Upper lobe of left lung (tissue), 6 donors: ENCODE results near the gene ZNF362. TPM values are rescaled to one million over a fixed set of nuclear protein-coding genes. Genes with fewer than 3 reads are reported as not detected.

Experiments used
- ATAC-seq, 2 donors: fragments of 200-7000 bp; cut with Tn5 transposase; one replicate each; pipeline ENCODE4 v1.9.1; 2022; ENCODE audit warnings: mild to moderate bottlenecking in 2 of 2, moderate library complexity in 2 of 2; ENCODE audit not compliant: low FRiP score in 2 of 2
- DNase-seq, 2 donors: peaks; one replicate each; pipeline ENCODE4 v3.0.0-alpha.2; 2019 to 2020
- H3K27ac ChIP-seq, 4 donors: fragments of 200-600 bp; sonication (generic); one replicate each; pipeline ENCODE4 v1.5.1; 2016 to 2019
- H3K27me3 ChIP-seq, 4 donors: fragments of 200-600 bp; sonication (generic); one replicate each; pipeline ENCODE4 v1.5.1; 2017 to 2019
- H3K36me3 ChIP-seq, 4 donors: fragments of 200-600 bp; sonication (generic); one replicate each; pipeline ENCODE4 v1.5.1; 2016 to 2019
- H3K4me1 ChIP-seq, 4 donors: fragments of 200-600 bp; sonication (generic); one replicate each; pipeline ENCODE4 v1.5.1; 2018 to 2019
- H3K4me3 ChIP-seq, 4 donors: fragments of 200-600 bp; sonication (generic); one replicate each; pipeline ENCODE4 v1.5.1; 2017 to 2019; ENCODE audit warnings: mild to moderate bottlenecking in 2 of 4, moderate library complexity in 1 of 4
- H3K9me3 ChIP-seq, 4 donors: fragments of 200-600 bp; sonication (generic); one replicate each; pipeline ENCODE4 v1.5.1; 2018 to 2019
- EP300 ChIP-seq, 4 donors: sonication (generic); formaldehyde crosslinking; IDR thresholded peaks; one replicate each; pipeline ENCODE4 v1.5.1; 2017; ENCODE audit warnings: antibody characterized with exemption in 4 of 4, control low read depth in 2 of 4
- POLR2A ChIP-seq, 4 donors: fragments of 450-650 bp; IDR thresholded peaks; one replicate each; pipeline ENCODE4 v1.5.1; 2016 to 2017; ENCODE audit warnings: antibody characterized with exemption in 4 of 4, mild to moderate bottlenecking in 2 of 4
- POLR2AphosphoS5 ChIP-seq, 2 donors: sonication (generic); formaldehyde crosslinking; IDR thresholded peaks; one replicate each; pipeline ENCODE4 v1.5.1; 2017; ENCODE audit warnings: antibody characterized with exemption in 2 of 2
- WGBS, 2 donors: methylation state at CpG; one replicate each; pipeline ENCODE4 v1.1.5; 2017 to 2018; 5-methylcytosine and 5-hydroxymethylcytosine counted together
- total RNA-seq, 6 donors: library from RNA; depleted of rRNA in 4 of 6; stranded (reverse); fragments of >200 nt in 4 of 6; gene quantifications; one replicate each; pipeline versions ENCODE4 v1.1.0 to v1.2.1, GENCODE V29; 2016 to 2021
- TF ChIP-seq, protein P1 (sequence below), 6 experiments: fragments of 450-650 bp in 4 of 6; fragments of 200-600 bp in 2 of 6; sonication (generic) in 2 of 6; IDR thresholded peaks; one replicate each; pipeline ENCODE4 v1.5.1; 2016 to 2019; ENCODE audit warnings: antibody characterized with exemption in 6 of 6
- donor health status: DM: no; HTN: no; CAD: no; lungs with moderate emphysema.
- donor health status: DM: no; HTN: yes; CAD: no; lungs with severe emphysema.

The ZNF362 gene
- total RNA-seq, 6 donors from 2014 or later: 14.9 to 41.0 (median 21.3) TPM

DNA sequence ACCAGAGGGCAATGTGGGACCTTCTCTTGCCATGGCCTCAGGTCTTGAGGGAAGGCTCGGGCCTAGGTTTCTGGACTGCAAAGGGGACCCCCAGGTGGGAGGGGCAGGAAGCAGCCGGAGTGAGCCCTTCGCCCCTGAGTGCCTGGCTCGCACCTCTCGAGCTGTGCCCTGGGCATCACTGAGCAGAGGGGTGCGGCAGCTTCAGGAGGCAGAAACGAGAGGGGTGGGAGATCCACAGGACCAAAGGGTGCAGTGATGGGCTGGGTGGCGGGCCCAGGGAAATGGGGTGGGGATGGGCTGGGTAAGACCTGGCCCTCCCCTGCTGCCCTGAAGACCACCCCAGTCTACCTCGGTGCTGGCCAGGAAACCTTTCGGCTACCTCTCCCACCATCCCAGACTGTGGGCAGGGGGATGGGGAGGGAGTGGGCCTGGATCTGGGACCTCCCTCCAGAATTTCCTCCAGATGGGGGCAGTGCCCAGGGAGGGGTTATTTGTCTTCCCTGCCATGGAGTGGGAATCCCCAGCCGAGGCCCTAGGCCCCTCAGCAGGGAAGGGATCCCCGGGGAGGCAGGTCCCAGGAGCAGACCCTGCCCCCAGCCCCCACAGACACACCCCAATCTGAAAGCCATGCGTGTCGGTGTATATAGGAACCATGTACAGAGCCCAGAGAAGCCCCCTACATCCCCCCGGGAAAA is 43.3 kb downstream of the ZNF362 start:
- TF ChIP-seq POLR2AphosphoS5 (IDR thresholded peaks at IDR 0.05) (no peak), POLR2A (IDR thresholded peaks at IDR 0.05) (no peak), EP300 (IDR thresholded peaks at IDR 0.05) (no peak)
- TF ChIP-seq, protein P1, sequence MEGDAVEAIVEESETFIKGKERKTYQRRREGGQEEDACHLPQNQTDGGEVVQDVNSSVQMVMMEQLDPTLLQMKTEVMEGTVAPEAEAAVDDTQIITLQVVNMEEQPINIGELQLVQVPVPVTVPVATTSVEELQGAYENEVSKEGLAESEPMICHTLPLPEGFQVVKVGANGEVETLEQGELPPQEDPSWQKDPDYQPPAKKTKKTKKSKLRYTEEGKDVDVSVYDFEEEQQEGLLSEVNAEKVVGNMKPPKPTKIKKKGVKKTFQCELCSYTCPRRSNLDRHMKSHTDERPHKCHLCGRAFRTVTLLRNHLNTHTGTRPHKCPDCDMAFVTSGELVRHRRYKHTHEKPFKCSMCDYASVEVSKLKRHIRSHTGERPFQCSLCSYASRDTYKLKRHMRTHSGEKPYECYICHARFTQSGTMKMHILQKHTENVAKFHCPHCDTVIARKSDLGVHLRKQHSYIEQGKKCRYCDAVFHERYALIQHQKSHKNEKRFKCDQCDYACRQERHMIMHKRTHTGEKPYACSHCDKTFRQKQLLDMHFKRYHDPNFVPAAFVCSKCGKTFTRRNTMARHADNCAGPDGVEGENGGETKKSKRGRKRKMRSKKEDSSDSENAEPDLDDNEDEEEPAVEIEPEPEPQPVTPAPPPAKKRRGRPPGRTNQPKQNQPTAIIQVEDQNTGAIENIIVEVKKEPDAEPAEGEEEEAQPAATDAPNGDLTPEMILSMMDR (IDR thresholded peaks at IDR 0.05): no peak
- DNase-seq (no peak), ATAC-seq (no peak)
- no peak overlapping the region for H3K4me3 ChIP-seq
- H3K27me3 ChIP-seq: no peaks in the 10 kb centered on the region
- H3K4me1 ChIP-seq: peaks cover 15 to 47% (median 31%) of the 10 kb centered on the region in 4 donors
- H3K27ac ChIP-seq: peak overlapping the region in 1 of 4 donors; percentile 43
- peaks cover 0 to 25% (median 15%) of the 10 kb centered on the region in 4 donors for H3K36me3 ChIP-seq
- WGBS, 2 donors: 89 to 95% methylated on average over 11 of the region's 15 CpGs
- no peaks in the 10 kb centered on the region for H3K9me3 ChIP-seq

DNA sequence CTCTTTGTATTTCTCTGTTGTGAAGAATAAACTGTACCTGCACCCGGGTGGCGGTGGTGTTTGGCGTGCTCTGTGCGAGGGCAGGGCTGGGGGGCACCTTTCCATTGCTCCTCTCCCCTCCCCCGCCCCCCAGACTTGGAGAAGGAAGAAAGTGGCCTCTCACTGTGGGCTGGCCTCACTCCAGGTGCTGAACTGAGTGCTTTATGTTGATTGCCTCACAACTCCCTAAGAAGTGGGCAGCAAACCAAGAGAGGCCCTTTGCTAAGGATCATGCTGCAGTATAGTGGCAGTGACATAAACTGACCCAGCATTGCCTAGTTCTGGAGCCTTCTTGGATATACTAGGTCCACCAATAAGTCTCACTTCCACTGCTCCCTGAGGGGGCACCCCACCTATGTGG is 44.4 kb downstream of the ZNF362 start:
- WGBS, 2 donors: 50 to 69% methylated on average over 5 of the region's 5 CpGs
- H3K27me3 ChIP-seq: no peaks in the 10 kb centered on the region
- H3K27ac ChIP-seq: peak overlapping the region in 3 of 4 donors; percentile 5 to 56 (median 13)
- H3K4me1 ChIP-seq: peaks cover 10 to 40% (median 31%) of the 10 kb centered on the region in 4 donors
- DNase-seq (peak in 1 of 2 donors; percentile 85), ATAC-seq (peak; percentile 11 to 22)
- TF ChIP-seq EP300 (IDR thresholded peaks at IDR 0.05): no peak
- no peak overlapping the region for H3K4me3 ChIP-seq
- H3K36me3 ChIP-seq: peaks cover 0 to 16% (median 7%) of the 10 kb centered on the region in 4 donors
- no peaks in the 10 kb centered on the region for H3K9me3 ChIP-seq

DNA sequence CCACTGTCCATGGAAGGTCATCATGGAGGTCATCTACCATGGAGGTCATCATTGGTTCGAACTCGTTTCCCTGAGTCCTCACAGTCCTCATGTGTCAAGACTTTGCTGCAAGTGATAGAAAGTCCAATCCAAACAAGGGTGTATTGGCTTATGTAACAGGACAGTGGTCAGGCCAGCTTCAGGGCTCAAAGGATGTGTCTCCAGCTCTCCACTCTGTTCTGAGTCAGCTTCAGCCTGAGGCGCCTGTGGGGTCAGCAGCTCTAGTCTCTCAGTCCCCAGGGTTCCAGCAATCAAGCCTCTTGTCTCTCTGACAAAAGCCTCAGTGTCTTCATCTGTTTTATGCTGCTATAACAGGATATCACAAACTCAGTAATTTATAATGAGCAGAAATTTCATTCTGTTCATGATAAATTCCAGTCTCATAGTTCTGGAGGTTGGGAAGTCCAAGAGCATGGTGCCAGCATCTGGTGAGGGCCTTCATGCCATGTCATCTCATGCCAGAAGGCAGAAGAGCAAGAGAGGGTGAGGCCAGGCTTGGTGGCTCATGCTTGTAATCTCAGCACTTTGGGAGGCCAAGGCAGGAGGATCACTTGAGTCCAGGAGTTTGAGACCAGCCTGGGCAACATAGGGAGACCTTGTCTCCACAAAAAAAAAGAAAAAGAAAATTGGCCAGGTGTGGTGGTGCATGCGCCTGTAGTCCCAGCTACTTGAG is 45.1 kb downstream of the ZNF362 start:
- no peak overlapping the region for H3K4me3 ChIP-seq
- H3K4me1 ChIP-seq: peaks cover 10 to 41% (median 34%) of the 10 kb centered on the region in 4 donors
- no peak for ATAC-seq
- no peak for TF ChIP-seq POLR2A (IDR thresholded peaks at IDR 0.05)
- peak overlapping the region in 2 of 4 donors; percentile 5 to 56 for H3K27ac ChIP-seq
- H3K36me3 ChIP-seq: peaks cover 0 to 11% (median 5%) of the 10 kb centered on the region in 4 donors
- WGBS, 2 donors: 79 to 84% methylated on average over 4 of the region's 4 CpGs
- H3K9me3 ChIP-seq: no peaks in the 10 kb centered on the region
- peaks cover 0 to 1% (median under 1%) of the 10 kb centered on the region in 4 donors for H3K27me3 ChIP-seq
- peak in 1 of 2 donors; percentile 17 for DNase-seq

DNA sequence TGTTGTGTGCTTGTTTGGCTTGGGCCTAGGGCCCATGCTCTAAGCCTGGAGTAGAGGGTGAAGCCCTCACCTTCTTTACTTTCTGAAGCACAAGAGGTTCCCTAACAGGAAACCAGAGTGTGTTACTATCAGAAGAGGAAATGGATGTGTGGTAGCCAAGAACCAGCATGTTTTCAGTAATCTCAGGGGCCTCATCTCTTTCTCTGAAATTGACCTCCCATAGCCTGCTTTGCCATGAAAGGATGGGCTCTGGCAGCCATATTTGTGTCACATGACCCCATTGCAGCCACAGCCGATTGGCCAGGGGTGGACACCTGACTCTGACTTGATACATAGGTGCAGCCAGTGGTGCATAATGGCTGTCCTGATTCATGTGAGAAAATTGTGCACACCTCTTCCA is 46.0 kb downstream of the ZNF362 start:
- 92 to 93% methylated on average over 1 of the region's 1 CpG for WGBS, 2 donors
- Histone ChIP-seq H3K4me3 (no peak overlapping the region), H3K27ac (peak overlapping the region in 1 of 4 donors; percentile 7), H3K27me3 (peaks cover 0 to 10% (median 5%) of the 10 kb centered on the region in 4 donors), H3K9me3 (no peaks in the 10 kb centered on the region), H3K36me3 (peaks cover 0 to 11% (median 3%) of the 10 kb centered on the region in 4 donors), H3K4me1 (peaks cover 19 to 50% (median 42%) of the 10 kb centered on the region in 4 donors)
- ATAC-seq (no peak), DNase-seq (peak in 1 of 2 donors; percentile 20)
- TF ChIP-seq POLR2AphosphoS5 (IDR thresholded peaks at IDR 0.05) (no peak), POLR2A (IDR thresholded peaks at IDR 0.05) (no peak), EP300 (IDR thresholded peaks at IDR 0.05) (no peak)
- TF ChIP-seq, protein P1 (IDR thresholded peaks at IDR 0.05): no peak

DNA sequence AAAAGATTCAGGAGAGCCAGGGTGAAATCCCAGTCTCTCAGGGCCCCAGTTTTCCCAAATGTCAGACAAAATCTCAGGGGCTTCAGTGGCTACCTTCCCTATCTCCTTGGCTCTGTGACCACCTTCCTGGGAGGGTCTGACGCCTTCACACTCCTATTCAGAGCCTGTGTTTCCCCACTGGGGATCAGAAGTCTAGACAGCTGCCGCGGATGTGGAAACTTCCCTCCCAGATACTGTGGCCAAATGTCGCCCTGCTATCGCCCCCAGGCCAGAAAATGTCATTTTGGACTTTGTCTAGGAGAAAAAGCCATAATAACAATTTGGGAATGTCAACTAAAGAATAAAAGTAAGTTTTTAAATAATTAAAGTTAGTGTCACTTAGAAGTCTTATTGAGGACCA is 48.7 kb downstream of the ZNF362 start:
- WGBS, 2 donors: 92% methylated on average over 5 of the region's 5 CpGs
- TF ChIP-seq, protein P1 (IDR thresholded peaks at IDR 0.05): no peak
- TF ChIP-seq POLR2A (IDR thresholded peaks at IDR 0.05) (no peak), EP300 (IDR thresholded peaks at IDR 0.05) (no peak), POLR2AphosphoS5 (IDR thresholded peaks at IDR 0.05) (no peak)
- Histone ChIP-seq H3K27me3 (peaks cover 0 to 10% (median 5%) of the 10 kb centered on the region in 4 donors), H3K4me3 (no peak overlapping the region), H3K36me3 (no peaks in the 10 kb centered on the region), H3K27ac (no peak overlapping the region), H3K9me3 (no peaks in the 10 kb centered on the region), H3K4me1 (peaks cover 19 to 38% (median 36%) of the 10 kb centered on the region in 4 donors)
- DNase-seq (no peak), ATAC-seq (no peak)
